DOHH2 (cell line): Measurements from ENCODE around the gene DUSP16.

ENCODE experiments used
- H3F3A ChIP-seq: fragments of 200-600 bp; sonication (generic), shearing (Covaris generic); 2 replicates; pipeline ENCODE4 v1.6.0; 2016; ENCODE audit warnings: antibody characterized with exemption, mild to moderate bottlenecking; ENCODE audit not compliant: control insufficient read depth, insufficient read depth
- H3K27ac ChIP-seq: fragments of 200-600 bp; sonication (generic); 2 replicates; pipeline ENCODE4 v1.5.1; 2014; ENCODE audit warnings: low read depth, mild to moderate bottlenecking, low read length, moderate library complexity
- H3K27me3 ChIP-seq: fragments of 200-600 bp; sonication (generic); 2 replicates; pipeline ENCODE4 v1.6.1; 2014; ENCODE audit warnings: mild to moderate bottlenecking, low read length, mixed read lengths; ENCODE audit not compliant: control insufficient read depth
- H3K36me3 ChIP-seq: fragments of 200-600 bp; sonication (generic); 2 replicates; pipeline ENCODE4 v1.6.1; 2014; ENCODE audit warnings: mild to moderate bottlenecking, low read length, moderate library complexity, mixed read lengths; ENCODE audit not compliant: control insufficient read depth
- H3K4me1 ChIP-seq: fragments of 200-600 bp; sonication (generic); 2 replicates; pipeline ENCODE4 v1.6.1; 2014; ENCODE audit warnings: mild to moderate bottlenecking, low read length, mixed read lengths; ENCODE audit not compliant: control insufficient read depth
- H3K4me2 ChIP-seq: fragments of 200-600 bp; sonication (generic); 2 replicates; pipeline ENCODE4 v1.6.0; 2014; ENCODE audit warnings: mild to moderate bottlenecking, low read length, moderate library complexity
- H3K4me3 ChIP-seq: fragments of 200-600 bp; sonication (generic); 2 replicates; pipeline ENCODE4 v1.5.1; 2014; ENCODE audit warnings: mild to moderate bottlenecking, low read length, mixed read lengths
- H3K79me2 ChIP-seq: fragments of 200-600 bp; sonication (generic); 2 replicates; pipeline ENCODE4 v1.6.1; 2014; ENCODE audit warnings: mild to moderate bottlenecking, low read length, mixed read lengths; ENCODE audit not compliant: control insufficient read depth
- H3K9me2 ChIP-seq: fragments of 200-600 bp; sonication (generic); replicated peaks from 2 replicates; pipeline ENCODE4 v1.6.1; 2014; ENCODE audit warnings: mild to moderate bottlenecking, low read length, mixed read lengths; ENCODE audit not compliant: control insufficient read depth
- H3K9me3 ChIP-seq: fragments of 200-600 bp; sonication (generic); 2 replicates; pipeline ENCODE4 v1.6.1; 2014; ENCODE audit warnings: antibody characterized with exemption, low read length, mixed read lengths; ENCODE audit not compliant: control insufficient read depth, insufficient read depth
- H4K20me1 ChIP-seq: fragments of 200-600 bp; sonication (generic); 2 replicates; pipeline ENCODE4 v1.6.0; 2014; ENCODE audit warnings: low read depth, mild to moderate bottlenecking, antibody characterized with exemption, low read length, moderate library complexity; ENCODE audit not compliant: control insufficient read depth, insufficient read depth
- EZH2phosphoT487 ChIP-seq: fragments of 200-600 bp; sonication (generic); IDR thresholded peaks from 2 replicates; pipeline ENCODE4 v1.6.1; 2017; ENCODE audit warnings: borderline replicate concordance, mild to moderate bottlenecking, antibody characterized with exemption, low read length, moderate library complexity, mixed read lengths
- TF ChIP-seq, protein P1 (sequence below): fragments of 200-600 bp; sonication (generic); IDR thresholded peaks from one replicate; pipeline ENCODE4 v1.5.1; 2014; ENCODE audit warnings: antibody characterized with exemption, mild to moderate bottlenecking, low read depth, low read length; ENCODE audit not compliant: poor library complexity, severe bottlenecking

DUSP16 gene

DNA sequence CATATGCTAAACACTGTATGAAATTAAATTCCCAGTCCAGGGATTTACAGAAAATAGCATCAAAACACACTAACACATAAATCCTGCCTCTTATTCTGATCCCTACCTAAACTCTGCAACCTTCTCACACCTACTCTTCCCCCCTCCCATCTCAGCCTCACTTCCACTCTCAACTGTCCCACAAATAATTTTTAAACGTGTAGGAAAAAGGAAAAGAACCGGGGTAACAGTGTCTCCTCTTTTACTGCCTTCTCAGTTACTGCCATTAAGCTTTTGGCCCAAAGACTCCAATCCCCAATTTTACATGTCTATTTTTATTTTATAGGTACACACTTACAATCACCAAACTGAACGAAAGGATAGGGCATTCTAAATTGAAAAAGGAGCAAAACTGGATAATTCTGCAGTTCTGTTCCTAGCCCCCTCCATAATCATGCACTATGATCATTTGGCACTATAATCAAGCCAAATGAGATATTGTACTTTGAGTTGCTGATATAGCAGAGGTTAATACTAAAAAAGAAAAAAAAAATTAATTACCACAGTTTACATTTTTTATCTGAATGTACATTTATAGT lies 2.9 kb downstream of the DUSP16 start:
- no peak for TF ChIP-seq EZH2phosphoT487
- TF ChIP-seq, protein P1, sequence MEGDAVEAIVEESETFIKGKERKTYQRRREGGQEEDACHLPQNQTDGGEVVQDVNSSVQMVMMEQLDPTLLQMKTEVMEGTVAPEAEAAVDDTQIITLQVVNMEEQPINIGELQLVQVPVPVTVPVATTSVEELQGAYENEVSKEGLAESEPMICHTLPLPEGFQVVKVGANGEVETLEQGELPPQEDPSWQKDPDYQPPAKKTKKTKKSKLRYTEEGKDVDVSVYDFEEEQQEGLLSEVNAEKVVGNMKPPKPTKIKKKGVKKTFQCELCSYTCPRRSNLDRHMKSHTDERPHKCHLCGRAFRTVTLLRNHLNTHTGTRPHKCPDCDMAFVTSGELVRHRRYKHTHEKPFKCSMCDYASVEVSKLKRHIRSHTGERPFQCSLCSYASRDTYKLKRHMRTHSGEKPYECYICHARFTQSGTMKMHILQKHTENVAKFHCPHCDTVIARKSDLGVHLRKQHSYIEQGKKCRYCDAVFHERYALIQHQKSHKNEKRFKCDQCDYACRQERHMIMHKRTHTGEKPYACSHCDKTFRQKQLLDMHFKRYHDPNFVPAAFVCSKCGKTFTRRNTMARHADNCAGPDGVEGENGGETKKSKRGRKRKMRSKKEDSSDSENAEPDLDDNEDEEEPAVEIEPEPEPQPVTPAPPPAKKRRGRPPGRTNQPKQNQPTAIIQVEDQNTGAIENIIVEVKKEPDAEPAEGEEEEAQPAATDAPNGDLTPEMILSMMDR = no peak
- Histone ChIP-seq H3K36me3 (no peaks in the 10 kb centered on the region), H3F3A (peaks cover 21% of the 10 kb centered on the region), H4K20me1 (0 out of 2 replicates have a peak, but pooled peaks cover 4% of the 10 kb centered on the region), H3K4me2 (no peak overlapping the region), H3K4me3 (no peak overlapping the region), H3K27me3 (peaks cover 44% of the 10 kb centered on the region), H3K4me1 (peaks cover 23% of the 10 kb centered on the region), H3K27ac (no peak overlapping the region), H3K9me2 (no peaks in the 10 kb centered on the region), H3K79me2 (no peaks in the 10 kb centered on the region), H3K9me3 (no peaks in the 10 kb centered on the region)

DNA sequence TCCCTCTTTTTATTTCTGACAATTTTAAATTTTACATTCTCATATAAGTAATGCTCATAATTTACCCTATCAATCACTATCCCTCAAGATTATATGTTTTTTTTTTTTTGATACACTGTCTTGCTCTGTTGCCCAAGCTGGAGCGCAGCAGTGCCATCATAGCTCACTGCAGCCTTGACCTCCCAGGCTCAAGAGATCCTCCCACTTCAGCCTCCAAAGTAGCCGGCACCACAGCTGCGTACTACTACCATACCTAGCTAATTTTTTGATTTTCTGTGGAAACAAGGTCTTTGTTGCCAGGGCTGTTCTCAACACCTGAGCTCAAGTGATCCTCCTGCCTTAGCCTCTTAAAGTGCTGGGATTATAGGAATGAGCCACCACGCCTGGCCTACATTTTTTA lies 4.4 kb downstream of the DUSP16 start:
- no peaks in the 10 kb centered on the region for H3K36me3 ChIP-seq
- no peak overlapping the region for H3K4me3 ChIP-seq
- peaks cover 42% of the 10 kb centered on the region for H3K27me3 ChIP-seq
- H3K4me1 ChIP-seq = peaks cover 18% of the 10 kb centered on the region
- no peak for TF ChIP-seq EZH2phosphoT487
- TF ChIP-seq, protein P1 = no peak
- H3F3A ChIP-seq = peaks cover 15% of the 10 kb centered on the region
- H3K4me2 ChIP-seq = no peak overlapping the region
- H3K79me2 ChIP-seq = no peaks in the 10 kb centered on the region
- no peaks in the 10 kb centered on the region for H3K9me3 ChIP-seq
- H4K20me1 ChIP-seq = no peaks in the 10 kb centered on the region
- no peak overlapping the region for H3K27ac ChIP-seq
- no peaks in the 10 kb centered on the region for H3K9me2 ChIP-seq

DNA sequence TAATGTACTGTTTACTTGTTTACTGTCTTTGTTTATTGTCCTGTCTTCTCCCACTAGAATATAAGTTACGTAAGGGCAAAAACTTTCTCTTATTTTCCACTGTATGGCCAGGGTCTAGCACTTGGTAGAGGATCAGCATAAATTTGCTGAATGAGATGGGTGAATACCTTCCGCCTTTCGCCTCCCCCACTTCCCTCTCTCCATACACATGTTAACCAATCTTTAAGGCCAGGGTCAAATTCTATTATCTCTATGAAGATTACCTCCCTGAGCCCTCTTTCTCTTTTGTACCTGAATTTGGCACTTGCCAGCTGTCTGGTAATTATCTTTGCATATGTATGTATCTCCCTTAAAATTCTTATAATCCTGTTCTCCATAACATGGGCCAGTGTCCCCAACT lies 4.9 kb downstream of the DUSP16 start:
- Histone ChIP-seq H3K4me2 (no peak overlapping the region), H3K27ac (no peak overlapping the region)

More for the DNA sequence above, 4.9 kb downstream of the DUSP16 start:
- Histone ChIP-seq H3K4me1 (peaks cover 13% of the 10 kb centered on the region), H3K27me3 (peaks cover 37% of the 10 kb centered on the region), H3K9me2 (no peaks in the 10 kb centered on the region), H3F3A (peaks cover 10% of the 10 kb centered on the region; the same call in 1 of the 2 replicates), H4K20me1 (no peaks in the 10 kb centered on the region), H3K36me3 (no peaks in the 10 kb centered on the region), H3K79me2 (no peaks in the 10 kb centered on the region), H3K4me3 (no peak overlapping the region), H3K9me3 (no peaks in the 10 kb centered on the region)
- TF ChIP-seq, protein P1 = no peak
- no peak for TF ChIP-seq EZH2phosphoT487
